Left lung (tissue), 10 donors: ENCODE data around the gene SPECC1L. TPM values are rescaled to one million over a fixed set of nuclear protein-coding genes. Genes with fewer than 3 reads are reported as not detected.

Experiments
- ATAC-seq: fragments of 200-7000 bp; cut with Tn5 transposase; one replicate; pipeline ENCODE4 v1.9.1; 2020; ENCODE audit warnings: moderate library complexity
- DNase-seq, 4 donors: peaks; one replicate each; pipeline ENCODE4 v3.0.0-alpha.2; 2013 to 2020
- H3K27ac ChIP-seq, 2 donors: fragments of 200-600 bp; sonication (generic) in 1 of 2; one replicate each; pipeline versions ENCODE4 v1.5.0 to v1.8.0; 2020 to 2021
- H3K27me3 ChIP-seq, 2 donors: fragments of 200-600 bp; sonication (generic) in 1 of 2; one replicate each; pipeline versions ENCODE4 v1.5.0 to v1.8.0; 2020 to 2021
- H3K36me3 ChIP-seq, 2 donors: fragments of 200-600 bp; sonication (generic) in 1 of 2; one replicate each; pipeline versions ENCODE4 v1.5.0 to v1.8.0; 2020 to 2021
- H3K4me1 ChIP-seq, 2 donors: fragments of 200-600 bp; one replicate each; pipeline ENCODE4 v1.8.0; 2021
- H3K4me3 ChIP-seq, 2 donors: fragments of 200-600 bp; sonication (generic) in 1 of 2; one replicate each; pipeline versions ENCODE4 v1.5.0 to v1.8.0; 2020 to 2021; ENCODE audit warnings: mild to moderate bottlenecking in 1 of 2
- H3K9me3 ChIP-seq, 2 donors: fragments of 200-600 bp; sonication (generic) in 1 of 2; one replicate each; pipeline versions ENCODE4 v1.5.0 to v1.8.0; 2020 to 2021
- intact Hi-C, 2 donors: fragments of 100-400 bp; cut with DNase I; formaldehyde crosslinking; loops; one replicate each; pipeline versions ENCODE4 v1.11.2 to v1.14.2; 2022
- polyA plus RNA-seq, 6 donors: library from polyadenylated mRNA; unstranded; fragments of 120-200 nt; gene quantifications; one replicate each; pipeline ENCODE4 v1.2.1, GENCODE V29; 2013; ENCODE audit not compliant: insufficient read length in 6 of 6
- total RNA-seq, 2 donors: library from RNA; stranded (reverse); fragmentation: NEBNext Ultra II Directional; extraction: Animal tissue kit (Norgen Biotek cat#: 25700); gene quantifications; one replicate each; pipeline ENCODE4 v1.2.1, GENCODE V29; 2021
- TF ChIP-seq, protein P1 (sequence below), 2 donors: fragments of 200-600 bp; sonication (generic) in 1 of 2; IDR thresholded peaks; one replicate each; pipeline versions ENCODE4 v1.5.0 to v1.8.0; 2021; ENCODE audit warnings: antibody characterized with exemption in 2 of 2
- donor health status: DM: no; HTN: yes; CAD: no.
- donor health status: DM: no; HTN: no; CAD: no.

Gene SPECC1L
- total and polyA plus RNA-seq, 8 donors = 70.9 to 94.4 (median 80.9) TPM

DNA sequence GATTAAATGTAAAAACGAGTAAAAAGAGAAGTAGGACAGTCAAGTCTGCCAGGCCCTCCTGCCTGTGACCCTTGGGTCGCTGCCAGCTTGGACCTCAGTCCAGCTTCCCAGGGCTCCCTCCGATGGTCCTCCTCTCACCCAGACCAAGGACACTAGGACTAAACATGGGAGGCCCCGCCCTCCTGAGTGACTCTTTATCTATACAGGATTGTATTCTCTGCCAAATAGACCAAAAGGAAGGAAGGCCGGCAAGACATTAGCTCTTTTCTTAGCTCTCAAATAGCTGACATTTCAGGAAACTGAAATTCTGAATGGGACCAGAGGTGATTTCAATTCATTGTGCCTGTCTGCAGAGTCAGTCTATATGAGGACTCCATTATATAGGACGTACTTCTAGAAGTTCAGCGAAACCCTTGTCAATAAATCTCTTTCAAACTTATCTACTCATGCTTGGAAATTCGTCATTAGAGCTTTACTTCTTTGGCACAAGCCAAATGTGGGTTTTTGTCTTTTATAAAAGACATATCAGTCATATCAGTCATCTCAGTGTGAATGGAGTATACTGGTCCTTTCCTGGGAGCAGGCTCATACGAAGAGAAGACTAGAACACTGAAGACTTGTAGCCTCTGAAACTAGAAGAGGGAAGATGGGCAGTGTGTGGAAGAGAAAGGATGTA, 185.3 kb downstream of the SPECC1L start:
- intact Hi-C loops = no loop called here
- Histone ChIP-seq H3K27ac (no peak overlapping the region), H3K9me3 (no peaks in the 10 kb centered on the region), H3K36me3 (no peaks in the 10 kb centered on the region), H3K27me3 (no peaks in the 10 kb centered on the region), H3K4me3 (no peak overlapping the region), H3K4me1 (peaks cover 3 to 23% of the 10 kb centered on the region in 2 donors)
- TF ChIP-seq, protein P1, sequence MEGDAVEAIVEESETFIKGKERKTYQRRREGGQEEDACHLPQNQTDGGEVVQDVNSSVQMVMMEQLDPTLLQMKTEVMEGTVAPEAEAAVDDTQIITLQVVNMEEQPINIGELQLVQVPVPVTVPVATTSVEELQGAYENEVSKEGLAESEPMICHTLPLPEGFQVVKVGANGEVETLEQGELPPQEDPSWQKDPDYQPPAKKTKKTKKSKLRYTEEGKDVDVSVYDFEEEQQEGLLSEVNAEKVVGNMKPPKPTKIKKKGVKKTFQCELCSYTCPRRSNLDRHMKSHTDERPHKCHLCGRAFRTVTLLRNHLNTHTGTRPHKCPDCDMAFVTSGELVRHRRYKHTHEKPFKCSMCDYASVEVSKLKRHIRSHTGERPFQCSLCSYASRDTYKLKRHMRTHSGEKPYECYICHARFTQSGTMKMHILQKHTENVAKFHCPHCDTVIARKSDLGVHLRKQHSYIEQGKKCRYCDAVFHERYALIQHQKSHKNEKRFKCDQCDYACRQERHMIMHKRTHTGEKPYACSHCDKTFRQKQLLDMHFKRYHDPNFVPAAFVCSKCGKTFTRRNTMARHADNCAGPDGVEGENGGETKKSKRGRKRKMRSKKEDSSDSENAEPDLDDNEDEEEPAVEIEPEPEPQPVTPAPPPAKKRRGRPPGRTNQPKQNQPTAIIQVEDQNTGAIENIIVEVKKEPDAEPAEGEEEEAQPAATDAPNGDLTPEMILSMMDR (IDR thresholded peaks at IDR 0.05) = no peak
- ATAC-seq (peak; percentile 23), DNase-seq (peak in 1 of 4 donors; percentile 47)

DNA sequence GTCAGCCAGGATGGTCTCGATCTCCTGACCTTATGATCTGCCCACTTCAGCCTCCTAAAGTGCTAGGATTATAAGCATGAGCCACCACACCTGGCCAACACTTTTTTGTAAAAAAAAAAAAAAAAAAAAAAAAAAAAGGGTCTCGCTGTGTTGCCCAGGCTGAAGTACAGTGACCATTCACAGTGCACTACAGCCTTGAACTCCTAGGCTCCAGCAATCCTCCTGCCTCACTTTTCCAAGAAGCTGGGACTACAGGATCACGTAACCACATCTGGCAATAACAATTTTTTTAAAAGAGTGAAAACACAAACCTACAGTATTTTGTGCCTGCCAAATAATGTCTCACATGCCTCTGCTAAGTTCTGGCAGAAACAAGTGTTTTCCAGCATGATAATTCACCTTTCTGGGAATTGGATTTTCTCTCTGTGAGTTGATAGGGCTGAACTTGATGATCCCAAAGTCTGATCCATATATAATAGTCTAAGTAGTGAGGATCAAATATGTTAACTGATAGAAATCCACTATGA, 187.3 kb downstream of the SPECC1L start:
- no peak for DNase-seq
- TF ChIP-seq, protein P1 (IDR thresholded peaks at IDR 0.05) = no peak
- no peak overlapping the region for H3K27ac ChIP-seq
- no peaks in the 10 kb centered on the region for H3K36me3 ChIP-seq
- no peak overlapping the region for H3K4me3 ChIP-seq
- H3K27me3 ChIP-seq = no peaks in the 10 kb centered on the region
- peaks cover 3 to 24% of the 10 kb centered on the region in 2 donors for H3K4me1 ChIP-seq
- intact Hi-C loops = no loop called here
- no peaks in the 10 kb centered on the region for H3K9me3 ChIP-seq
- no peak for ATAC-seq

DNA sequence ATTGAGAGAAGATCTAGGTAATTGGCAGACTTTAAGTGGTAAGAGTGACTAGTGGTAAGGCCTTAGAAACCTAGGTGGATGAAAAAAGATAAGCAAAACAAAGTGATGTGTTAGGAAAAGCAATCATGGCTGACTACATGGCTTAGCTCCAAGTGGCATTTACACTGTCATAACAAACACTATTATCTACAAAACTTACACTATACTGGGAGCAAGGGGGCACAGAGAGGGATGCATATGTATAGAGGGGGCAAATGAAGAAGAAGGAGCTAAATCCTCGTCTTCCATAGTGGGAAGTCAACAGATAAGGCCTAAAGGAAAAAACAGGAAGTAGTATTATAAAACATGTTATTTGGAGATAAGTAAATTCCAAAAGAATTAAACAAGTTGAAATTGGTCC, 189.3 kb downstream of the SPECC1L start:
- H3K4me3 ChIP-seq = no peak overlapping the region
- no peaks in the 10 kb centered on the region for H3K27me3 ChIP-seq
- intact Hi-C loops = no loop called here
- H3K4me1 ChIP-seq = peaks cover 3 to 34% of the 10 kb centered on the region in 2 donors
- no peak for DNase-seq
- ATAC-seq = no peak
- no peaks in the 10 kb centered on the region for H3K36me3 ChIP-seq
- peak overlapping the region in 1 of 2 donors; percentile 19 for H3K27ac ChIP-seq
- TF ChIP-seq, protein P1 (IDR thresholded peaks at IDR 0.05) = no peak
- no peaks in the 10 kb centered on the region for H3K9me3 ChIP-seq

DNA sequence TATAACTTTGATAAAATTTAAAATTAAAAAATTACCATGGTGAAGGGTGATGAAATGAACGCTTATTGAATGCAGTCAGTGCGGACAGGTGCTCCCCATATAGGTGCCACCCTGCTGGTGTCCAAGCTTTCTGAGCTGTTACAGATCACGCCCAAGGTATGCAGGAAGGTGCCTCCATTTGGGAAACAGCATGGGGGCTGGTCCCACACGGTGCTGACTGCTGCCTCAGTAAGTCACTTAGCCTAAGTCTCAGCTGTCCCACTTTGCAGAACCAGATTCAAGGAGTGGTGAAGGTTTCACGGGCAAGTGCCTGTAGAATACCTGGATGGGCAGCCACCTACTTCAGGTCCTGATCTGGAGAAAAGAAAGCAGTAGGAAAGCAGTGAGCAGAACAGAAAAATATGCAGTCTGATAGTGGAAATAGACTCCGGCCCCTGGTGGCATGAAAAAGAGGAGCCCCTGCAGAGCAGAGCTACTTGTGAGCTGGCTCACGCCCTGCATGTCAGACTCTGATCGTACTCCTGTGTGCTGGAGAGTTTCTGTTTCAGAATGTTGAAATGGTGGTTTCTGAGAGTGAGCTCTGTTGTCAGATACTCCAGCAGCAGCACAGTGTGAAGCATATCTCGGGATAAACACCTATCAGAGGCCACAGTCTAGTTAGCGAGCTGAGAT, 189.9 kb downstream of the SPECC1L start:
- Histone ChIP-seq H3K9me3 (no peaks in the 10 kb centered on the region), H3K4me3 (no peak overlapping the region), H3K27ac (peak overlapping the region in 1 of 2 donors; percentile 19), H3K27me3 (no peaks in the 10 kb centered on the region), H3K4me1 (peaks cover 3 to 28% of the 10 kb centered on the region in 2 donors), H3K36me3 (no peaks in the 10 kb centered on the region)
- no peak for DNase-seq
- intact Hi-C loops = no loop called here
- ATAC-seq = peak; percentile 62
- TF ChIP-seq, protein P1 (IDR thresholded peaks at IDR 0.05) = no peak

DNA sequence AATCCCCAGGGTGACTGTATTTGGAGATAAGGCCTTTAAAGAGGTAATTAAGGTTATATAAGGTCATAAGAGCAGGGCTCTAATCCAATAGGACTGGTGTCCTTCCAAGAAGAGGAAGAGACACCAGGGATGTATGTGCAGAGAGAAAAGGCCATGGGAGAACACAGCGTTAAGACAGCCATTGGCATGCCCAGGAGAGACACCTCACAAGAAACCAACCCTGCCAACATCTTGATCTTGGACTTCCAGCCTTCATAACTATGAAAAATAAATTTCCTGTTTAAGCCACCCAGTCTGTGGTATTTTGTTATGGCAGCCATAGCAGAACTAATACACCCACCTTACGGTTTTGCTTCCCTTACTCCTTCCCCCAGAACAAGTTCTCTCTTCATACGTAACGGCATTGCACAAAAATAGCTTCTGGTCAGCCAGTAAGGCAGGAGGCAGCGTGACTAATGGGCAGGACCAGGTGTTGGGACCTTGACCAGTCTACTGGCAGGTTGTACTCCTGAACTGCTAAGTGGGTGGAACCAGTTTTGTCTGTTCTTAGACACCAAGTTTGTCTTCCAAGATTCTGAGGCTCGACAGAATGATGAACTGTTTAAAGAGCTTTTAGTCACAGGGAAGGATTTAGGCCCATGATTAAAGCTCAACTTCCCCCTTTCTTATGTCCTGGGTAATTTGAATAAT, 192.6 kb downstream of the SPECC1L start:
- no peak overlapping the region for H3K4me3 ChIP-seq
- intact Hi-C loops = no loop called here
- H3K9me3 ChIP-seq = no peaks in the 10 kb centered on the region
- H3K4me1 ChIP-seq = peaks cover 15 to 43% of the 10 kb centered on the region in 2 donors
- peak overlapping the region in 1 of 2 donors; percentile 34 for H3K27ac ChIP-seq
- DNase-seq = no peak
- TF ChIP-seq, protein P1 (IDR thresholded peaks at IDR 0.05) = no peak
- H3K27me3 ChIP-seq = no peaks in the 10 kb centered on the region
- ATAC-seq = no peak
- H3K36me3 ChIP-seq = no peaks in the 10 kb centered on the region
